ENCODE data around the gene EXOC6B. TPM values are rescaled to one million over a fixed set of nuclear protein-coding genes. Genes with fewer than 3 reads are reported as not detected.

EXOC6B gene
- total and polyA plus RNA-seq, 3 donors from 2014 or later: 27.7 to 45.2 (median 31.7) TPM

- no peaks in the 10 kb centered on the region for H3K4me1 ChIP-seq
- no peak for TF ChIP-seq POLR2A (IDR thresholded peaks at IDR 0.05)
- TF ChIP-seq, protein P1, sequence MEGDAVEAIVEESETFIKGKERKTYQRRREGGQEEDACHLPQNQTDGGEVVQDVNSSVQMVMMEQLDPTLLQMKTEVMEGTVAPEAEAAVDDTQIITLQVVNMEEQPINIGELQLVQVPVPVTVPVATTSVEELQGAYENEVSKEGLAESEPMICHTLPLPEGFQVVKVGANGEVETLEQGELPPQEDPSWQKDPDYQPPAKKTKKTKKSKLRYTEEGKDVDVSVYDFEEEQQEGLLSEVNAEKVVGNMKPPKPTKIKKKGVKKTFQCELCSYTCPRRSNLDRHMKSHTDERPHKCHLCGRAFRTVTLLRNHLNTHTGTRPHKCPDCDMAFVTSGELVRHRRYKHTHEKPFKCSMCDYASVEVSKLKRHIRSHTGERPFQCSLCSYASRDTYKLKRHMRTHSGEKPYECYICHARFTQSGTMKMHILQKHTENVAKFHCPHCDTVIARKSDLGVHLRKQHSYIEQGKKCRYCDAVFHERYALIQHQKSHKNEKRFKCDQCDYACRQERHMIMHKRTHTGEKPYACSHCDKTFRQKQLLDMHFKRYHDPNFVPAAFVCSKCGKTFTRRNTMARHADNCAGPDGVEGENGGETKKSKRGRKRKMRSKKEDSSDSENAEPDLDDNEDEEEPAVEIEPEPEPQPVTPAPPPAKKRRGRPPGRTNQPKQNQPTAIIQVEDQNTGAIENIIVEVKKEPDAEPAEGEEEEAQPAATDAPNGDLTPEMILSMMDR (IDR thresholded peaks at IDR 0.05): no peak
- DNase-seq: no peak
- intact Hi-C loops (cut with DNase I; ENCODE audit: low total_unique reads): no loop called here
- no peak overlapping the region for H3K4me3 ChIP-seq
- H3K36me3 ChIP-seq (ENCODE audit: low read depth, missing control alignments): no peaks in the 10 kb centered on the region
- H3K27me3 ChIP-seq: no peaks in the 10 kb centered on the region
- H3K9me3 ChIP-seq: no peaks in the 10 kb centered on the region
- WGBS, 2 donors: 97 to 100% methylated on average over 4 of the region's 4 CpGs
- H3K27ac ChIP-seq: no peak overlapping the region
These were observed 28.1 kb downstream of the EXOC6B start for GRCh38 chr2:72797740-72798139.

DNA sequence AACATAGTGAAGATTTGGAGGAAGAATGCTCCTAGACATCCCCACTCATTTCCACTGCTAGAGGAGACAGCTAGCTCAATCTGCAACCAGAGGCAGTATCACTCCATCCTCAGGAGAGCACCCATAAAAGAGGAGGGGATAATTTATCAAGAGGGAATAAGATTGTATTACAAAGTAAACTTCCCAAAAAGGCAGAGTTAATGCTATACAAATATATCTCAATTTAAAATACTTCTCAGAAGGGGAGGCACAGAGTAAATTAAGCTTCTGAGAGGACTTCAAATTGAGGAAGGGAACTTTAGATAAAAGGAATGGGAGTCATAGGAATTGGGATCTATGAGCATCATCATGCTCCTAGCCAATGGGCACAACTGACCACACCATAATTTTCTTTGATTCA lies 29.1 kb downstream of the EXOC6B start:
- intact Hi-C loops (cut with DNase I; ENCODE audit: low total_unique reads): no loop called here
- DNase-seq: no peak

DNA sequence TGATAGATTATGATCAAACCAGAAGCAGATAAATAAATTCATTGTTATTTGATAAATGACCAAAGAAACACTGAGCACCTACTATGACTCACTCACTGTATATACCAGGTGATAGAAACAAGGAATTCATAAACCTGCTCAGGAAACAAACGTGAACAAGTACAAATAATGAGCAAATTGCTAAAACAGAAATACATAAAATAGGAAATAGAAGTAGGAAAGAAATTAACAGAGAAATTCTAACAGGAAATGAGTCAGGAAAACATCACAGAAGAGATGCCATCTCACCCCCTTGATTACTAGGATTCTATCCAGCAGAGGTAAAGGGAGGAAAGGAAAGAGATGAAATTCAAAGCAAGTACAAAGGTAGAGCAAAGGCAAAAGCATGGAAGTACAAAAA lies 31.3 kb downstream of the EXOC6B start:
- TF ChIP-seq POLR2A (IDR thresholded peaks at IDR 0.05): no peak
- TF ChIP-seq, protein P1 (IDR thresholded peaks at IDR 0.05): no peak
- H3K4me1 ChIP-seq: no peaks in the 10 kb centered on the region
- H3K36me3 ChIP-seq (ENCODE audit: low read depth, missing control alignments): no peaks in the 10 kb centered on the region
- no peak for DNase-seq
- H3K9me3 ChIP-seq: no peaks in the 10 kb centered on the region
- H3K4me3 ChIP-seq: no peak overlapping the region
- H3K27ac ChIP-seq: no peak overlapping the region
- no peaks in the 10 kb centered on the region for H3K27me3 ChIP-seq
- intact Hi-C loops (cut with DNase I; ENCODE audit: low total_unique reads): no loop called here
- 70 to 85% methylated on average over 1 of the region's 1 CpG for WGBS, 2 donors

More for the DNA sequence above, 29.1 kb downstream of the EXOC6B start:
- H3K27me3 ChIP-seq: no peaks in the 10 kb centered on the region
- no peak overlapping the region for H3K4me3 ChIP-seq
- no peaks in the 10 kb centered on the region for H3K4me1 ChIP-seq
- no peaks in the 10 kb centered on the region for H3K9me3 ChIP-seq
- H3K27ac ChIP-seq: no peak overlapping the region
- no peaks in the 10 kb centered on the region for H3K36me3 ChIP-seq (ENCODE audit: low read depth, missing control alignments)
- TF ChIP-seq, protein P1 (IDR thresholded peaks at IDR 0.05): no peak
- TF ChIP-seq POLR2A (IDR thresholded peaks at IDR 0.05): no peak

GRCh38 chr2:72793798-72794440 lies 31.9 kb downstream of the EXOC6B start:
- no peak for TF ChIP-seq POLR2A (IDR thresholded peaks at IDR 0.05)
- TF ChIP-seq, protein P1 (IDR thresholded peaks at IDR 0.05): no peak
- Histone ChIP-seq H3K4me3 (no peak overlapping the region), H3K27ac (no peak overlapping the region), H3K36me3 (ENCODE audit: low read depth, missing control alignments) (no peaks in the 10 kb centered on the region), H3K27me3 (no peaks in the 10 kb centered on the region), H3K9me3 (no peaks in the 10 kb centered on the region), H3K4me1 (no peaks in the 10 kb centered on the region)
- DNase-seq: no peak
- intact Hi-C loops (cut with DNase I; ENCODE audit: low total_unique reads): no loop called here
- WGBS, 2 donors: 81 to 87% methylated on average over 3 of the region's 3 CpGs

GRCh38 chr2:72789241-72789640 lies 36.6 kb downstream of the EXOC6B start:
- TF ChIP-seq, protein P1 (IDR thresholded peaks at IDR 0.05): no peak
- TF ChIP-seq POLR2A (IDR thresholded peaks at IDR 0.05): no peak
- no peaks in the 10 kb centered on the region for H3K36me3 ChIP-seq (ENCODE audit: low read depth, missing control alignments)
- H3K27ac ChIP-seq: no peak overlapping the region
- no peaks in the 10 kb centered on the region for H3K27me3 ChIP-seq
- WGBS, 2 donors: 83 to 90% methylated on average over 1 of the region's 1 CpG
- no peaks in the 10 kb centered on the region for H3K4me1 ChIP-seq
- H3K9me3 ChIP-seq: no peaks in the 10 kb centered on the region
- DNase-seq: no peak
- intact Hi-C loops (cut with DNase I; ENCODE audit: low total_unique reads): no loop called here
- H3K4me3 ChIP-seq: no peak overlapping the region
